Mucosa of descending colon (tissue), 3 donors: ENCODE data around the gene COPS4. TPM values are rescaled to one million over a fixed set of nuclear protein-coding genes. Genes with fewer than 3 reads are reported as not detected.
A peak's percentile ranks its signal among the peaks of the same experiment; 100 is the strongest.

Experiments used
- ATAC-seq: fragments of 200-7000 bp; cut with Tn5 transposase; one replicate; pipeline ENCODE4 v1.9.1; 2020; ENCODE audit warnings: mild to moderate bottlenecking, moderate library complexity
- DNase-seq, 3 donors: peaks; one replicate each; pipeline ENCODE4 v3.0.0-alpha.2; 2020
- H3K36me3 ChIP-seq: fragments of 200-600 bp; one replicate; pipeline ENCODE4 v1.8.0; 2021; ENCODE audit warnings: low read depth, mild to moderate bottlenecking
- H3K4me1 ChIP-seq: fragments of 200-600 bp; one replicate; pipeline ENCODE4 v1.8.0; 2021; ENCODE audit warnings: low read depth, mild to moderate bottlenecking
- H3K4me3 ChIP-seq: fragments of 200-600 bp; one replicate; pipeline ENCODE4 v1.8.0; 2021; ENCODE audit warnings: mild to moderate bottlenecking
- H3K9me3 ChIP-seq: fragments of 200-600 bp; one replicate; pipeline ENCODE4 v1.8.0; 2021; ENCODE audit warnings: mild to moderate bottlenecking
- CTCF ChIP-seq: fragments of 200-600 bp; IDR thresholded peaks from one replicate; pipeline ENCODE4 v1.8.0; 2022; ENCODE audit warnings: antibody characterized with exemption, mild to moderate bottlenecking
- intact Hi-C, 2 donors: fragments of 100-400 bp; cut with DNase I in 1 of 2; cut with micrococcal nuclease in 1 of 2; formaldehyde crosslinking; loops; one replicate each; pipeline versions ENCODE4 v1.11.0 to v1.11.1; 2022; cut with DNase I, micrococcal nuclease
- total RNA-seq, 3 donors: library from RNA; stranded (reverse); fragmentation: NEBNext Ultra II Directional in 2 of 3; extraction: Animal tissue kit (Norgen Biotek cat#: 25700) in 2 of 3; gene quantifications; one replicate each; pipeline versions ENCODE4 v1.2.1 to v1.2.4, GENCODE V29; 2021 to 2023
- donor health status: DM: no; HTN: no; CAD: no; lungs with moderate emphysema.
- donor health status: DM: no; HTN: no; CAD: no.
- donor health status: DM: no; HTN: yes; CAD: no.

COPS4 gene
- total RNA-seq, 3 donors from 2014 or later, result 16.7 to 26.1 (median 26.0) TPM

GRCh38 chr4:83112231-83112630 lies 77.2 kb downstream of the COPS4 start:
- intact Hi-C loops, result loop anchor here in 1 of 2 donors (5.0 kb wide), 1 partner anchor 150 kb away; no protein-coding TSS in a partner anchor
- H3K36me3 ChIP-seq, result no peaks in the 10 kb centered on the region
- no peak for TF ChIP-seq CTCF
- H3K4me3 ChIP-seq, result peak overlapping the region; percentile 9
- ATAC-seq (peak; percentile 5), DNase-seq (peak in 1 of 3 donors; percentile 40)
- peaks cover 16% of the 10 kb centered on the region for H3K4me1 ChIP-seq
- H3K9me3 ChIP-seq, result no peaks in the 10 kb centered on the region

GRCh38 chr4:83112678-83113428 lies 77.9 kb downstream of the COPS4 start:
- H3K36me3 ChIP-seq, result no peaks in the 10 kb centered on the region
- peak overlapping the region; percentile 14 for H3K4me3 ChIP-seq
- H3K4me1 ChIP-seq, result peaks cover 16% of the 10 kb centered on the region
- ATAC-seq, result no peak
- no peaks in the 10 kb centered on the region for H3K9me3 ChIP-seq
- intact Hi-C loops, result loop anchor here in 1 of 2 donors (5.0 kb wide), 1 partner anchor 149 kb away; no protein-coding TSS in a partner anchor
- DNase-seq, result peak in 1 of 3 donors; percentile 32
- TF ChIP-seq CTCF, result no peak

- Histone ChIP-seq H3K4me3 (peak overlapping the region; percentile 14), H3K9me3 (no peaks in the 10 kb centered on the region), H3K4me1 (peaks cover 16% of the 10 kb centered on the region), H3K36me3 (no peaks in the 10 kb centered on the region)
- no peak for ATAC-seq
- intact Hi-C loops, result loop anchor here in 1 of 2 donors (5.0 kb wide), 1 partner anchor 149 kb away; no protein-coding TSS in a partner anchor
- TF ChIP-seq CTCF, result no peak
- no peak for DNase-seq
Measured at GRCh38 chr4:83113429-83113786, 78.4 kb downstream of the COPS4 start.

- DNase-seq (peak in 1 of 3 donors; percentile 79), ATAC-seq (peak; percentile 73)
- H3K9me3 ChIP-seq, result no peaks in the 10 kb centered on the region
- intact Hi-C loops, result loop anchor here in 1 of 2 donors (5.0 kb wide), 1 partner anchor 148 kb away; no protein-coding TSS in a partner anchor
- peaks cover 16% of the 10 kb centered on the region for H3K4me1 ChIP-seq
- no peaks in the 10 kb centered on the region for H3K36me3 ChIP-seq
- TF ChIP-seq CTCF, result no peak
- peak within 1 kb of the TSS; percentile 10 for H3K4me3 ChIP-seq
Measured at GRCh38 chr4:83114576-83114975, 79.6 kb downstream of the COPS4 start, which contains the start of gene PLAC8. PLAC8 (minus strand) TSS chr4:83114729; CDS start chr4:83107921, 6,808 bp downstream.

GRCh38 chr4:83115000-83115399 lies 80.0 kb downstream of the COPS4 start:
- Histone ChIP-seq H3K4me3 (no peak overlapping the region), H3K36me3 (no peaks in the 10 kb centered on the region), H3K9me3 (no peaks in the 10 kb centered on the region), H3K4me1 (peaks cover 16% of the 10 kb centered on the region)
- intact Hi-C loops, result loop anchor here in 1 of 2 donors (5.0 kb wide), 1 partner anchor 147 kb away; no protein-coding TSS in a partner anchor
- no peak for TF ChIP-seq CTCF
- DNase-seq, result no peak
- ATAC-seq, result no peak
